Peyer's patch (tissue), 4 donors: ENCODE measurements around the gene KCNIP4. TPM values are rescaled to one million over a fixed set of nuclear protein-coding genes. Genes with fewer than 3 reads are reported as not detected.

ENCODE experiments used
- DNase-seq, 3 donors: peaks; one replicate each; pipeline ENCODE4 v3.0.0-alpha.2; 2017 to 2019
- H3K27ac ChIP-seq, 4 donors: fragments of 200-600 bp; sonication (generic); one replicate each; pipeline ENCODE4 v1.5.1; 2016 to 2019
- H3K27me3 ChIP-seq, 2 donors: fragments of 200-600 bp; sonication (generic); one replicate each; pipeline ENCODE4 v1.5.1; 2019
- H3K36me3 ChIP-seq, 3 donors: fragments of 200-600 bp; sonication (generic); one replicate each; pipeline ENCODE4 v1.5.1; 2016 to 2019
- H3K4me1 ChIP-seq, 4 donors: fragments of 200-600 bp; sonication (generic); one replicate each; pipeline ENCODE4 v1.5.1; 2016 to 2019
- H3K4me3 ChIP-seq, 4 donors: fragments of 200-600 bp; sonication (generic); 1 replicate in 3 of 4; 2 replicates in 1 of 4; pipeline ENCODE4 v1.5.1; 2016 to 2019; ENCODE audit warnings: mild to moderate bottlenecking in 1 of 4
- H3K9me3 ChIP-seq, 4 donors: fragments of 200-600 bp; sonication (generic); one replicate each; pipeline ENCODE4 v1.5.1; 2016 to 2019; ENCODE audit warnings: mild to moderate bottlenecking in 1 of 4
- POLR2A ChIP-seq, 2 donors: fragments of 450-650 bp; IDR thresholded peaks; one replicate each; pipeline ENCODE4 v1.5.1; 2017; ENCODE audit warnings: antibody characterized with exemption in 2 of 2, mild to moderate bottlenecking in 2 of 2, moderate library complexity in 2 of 2
- total RNA-seq, 4 donors: library from RNA; depleted of rRNA; stranded (reverse); fragments of >200 nt; gene quantifications; one replicate each; pipeline ENCODE4 v1.1.0, GENCODE V29; 2016
- TF ChIP-seq, protein P1 (sequence below), 6 experiments: fragments of 450-650 bp in 4 of 6; fragments of 200-600 bp in 2 of 6; sonication (generic) in 1 of 6; IDR thresholded peaks; one replicate each; pipeline ENCODE4 v1.5.1; 2017 to 2019; ENCODE audit warnings: antibody characterized with exemption in 6 of 6, mild to moderate bottlenecking in 3 of 6, moderate library complexity in 1 of 6

Gene KCNIP4
- total RNA-seq, 4 donors from 2014 or later, result 2.8 TPM; not detected in 3

DNA sequence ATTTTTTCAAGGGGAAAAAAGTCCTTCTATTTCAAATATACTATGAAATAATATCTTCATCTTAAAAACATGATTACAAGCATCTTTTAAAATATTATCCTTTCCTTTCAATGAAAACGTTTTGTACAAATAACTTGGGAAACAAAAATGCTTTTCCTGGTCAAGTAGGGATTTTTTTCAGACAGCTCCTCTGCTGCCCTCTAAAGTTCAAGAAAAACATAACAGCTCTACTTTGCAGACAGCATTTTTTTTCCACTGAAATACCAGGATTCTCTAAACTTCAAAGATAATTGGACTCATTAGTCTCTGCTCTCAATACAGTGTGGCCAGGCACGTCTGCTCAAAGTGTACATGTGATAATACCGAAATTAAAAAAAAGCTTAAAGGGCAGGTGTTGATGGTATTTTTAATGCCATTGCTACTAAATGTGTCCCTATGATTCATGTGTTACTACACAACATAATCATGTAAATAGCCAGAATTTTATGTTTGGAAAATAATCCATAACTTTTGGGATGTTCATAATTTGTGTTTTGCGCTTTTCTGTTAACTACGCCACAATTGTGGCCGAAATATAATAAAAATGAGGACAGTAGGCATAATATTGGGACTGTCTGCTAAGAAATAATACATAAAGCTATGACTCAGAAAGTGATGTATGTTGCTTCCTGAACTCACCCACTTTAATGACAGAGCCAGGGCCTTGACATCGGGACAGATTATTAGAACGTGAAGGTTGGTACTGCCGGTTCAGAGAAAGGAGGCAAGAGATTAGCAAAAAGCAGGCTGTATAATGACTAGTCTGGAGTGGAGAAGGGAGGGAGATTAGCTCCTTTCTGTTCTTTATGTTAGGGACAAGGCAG lies 478.9 kb downstream of the KCNIP4 start:
- Histone ChIP-seq H3K4me1 (no peaks in the 10 kb centered on the region), H3K9me3 (no peaks in the 10 kb centered on the region), H3K27me3 (no peaks in the 10 kb centered on the region), H3K36me3 (no peaks in the 10 kb centered on the region), H3K27ac (no peak overlapping the region), H3K4me3 (no peak overlapping the region)
- DNase-seq, result no peak
- no peak for TF ChIP-seq POLR2A (IDR thresholded peaks at IDR 0.05)
- TF ChIP-seq, protein P1, sequence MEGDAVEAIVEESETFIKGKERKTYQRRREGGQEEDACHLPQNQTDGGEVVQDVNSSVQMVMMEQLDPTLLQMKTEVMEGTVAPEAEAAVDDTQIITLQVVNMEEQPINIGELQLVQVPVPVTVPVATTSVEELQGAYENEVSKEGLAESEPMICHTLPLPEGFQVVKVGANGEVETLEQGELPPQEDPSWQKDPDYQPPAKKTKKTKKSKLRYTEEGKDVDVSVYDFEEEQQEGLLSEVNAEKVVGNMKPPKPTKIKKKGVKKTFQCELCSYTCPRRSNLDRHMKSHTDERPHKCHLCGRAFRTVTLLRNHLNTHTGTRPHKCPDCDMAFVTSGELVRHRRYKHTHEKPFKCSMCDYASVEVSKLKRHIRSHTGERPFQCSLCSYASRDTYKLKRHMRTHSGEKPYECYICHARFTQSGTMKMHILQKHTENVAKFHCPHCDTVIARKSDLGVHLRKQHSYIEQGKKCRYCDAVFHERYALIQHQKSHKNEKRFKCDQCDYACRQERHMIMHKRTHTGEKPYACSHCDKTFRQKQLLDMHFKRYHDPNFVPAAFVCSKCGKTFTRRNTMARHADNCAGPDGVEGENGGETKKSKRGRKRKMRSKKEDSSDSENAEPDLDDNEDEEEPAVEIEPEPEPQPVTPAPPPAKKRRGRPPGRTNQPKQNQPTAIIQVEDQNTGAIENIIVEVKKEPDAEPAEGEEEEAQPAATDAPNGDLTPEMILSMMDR (IDR thresholded peaks at IDR 0.05), result peak in 3 of 6 experiments; percentile 19 to 35 (median 21)

DNA sequence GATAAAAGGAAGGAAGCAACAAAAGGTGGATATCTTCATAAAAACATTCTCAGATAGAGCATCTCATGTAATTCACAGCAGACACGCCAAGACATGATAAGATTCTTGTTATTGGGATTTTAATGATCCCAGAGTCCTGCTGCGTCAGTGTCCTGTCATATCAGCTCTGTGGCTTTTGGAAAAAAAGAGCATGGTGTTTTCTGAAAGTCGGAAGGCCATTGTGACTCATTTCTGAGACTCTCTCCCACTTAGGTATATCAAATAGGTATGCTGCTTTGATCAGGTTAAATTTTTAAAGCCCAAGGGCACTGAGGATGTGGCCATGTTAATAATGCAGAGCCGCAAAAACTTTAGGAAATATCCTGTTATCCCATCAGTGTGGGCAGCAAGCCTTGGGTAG lies 481.0 kb downstream of the KCNIP4 start:
- Histone ChIP-seq H3K9me3 (no peaks in the 10 kb centered on the region), H3K4me3 (no peak overlapping the region), H3K4me1 (no peaks in the 10 kb centered on the region), H3K27ac (no peak overlapping the region), H3K36me3 (no peaks in the 10 kb centered on the region), H3K27me3 (no peaks in the 10 kb centered on the region)
- no peak for TF ChIP-seq POLR2A (IDR thresholded peaks at IDR 0.05)
- TF ChIP-seq, protein P1 (IDR thresholded peaks at IDR 0.05), result no peak
- no peak for DNase-seq

DNA sequence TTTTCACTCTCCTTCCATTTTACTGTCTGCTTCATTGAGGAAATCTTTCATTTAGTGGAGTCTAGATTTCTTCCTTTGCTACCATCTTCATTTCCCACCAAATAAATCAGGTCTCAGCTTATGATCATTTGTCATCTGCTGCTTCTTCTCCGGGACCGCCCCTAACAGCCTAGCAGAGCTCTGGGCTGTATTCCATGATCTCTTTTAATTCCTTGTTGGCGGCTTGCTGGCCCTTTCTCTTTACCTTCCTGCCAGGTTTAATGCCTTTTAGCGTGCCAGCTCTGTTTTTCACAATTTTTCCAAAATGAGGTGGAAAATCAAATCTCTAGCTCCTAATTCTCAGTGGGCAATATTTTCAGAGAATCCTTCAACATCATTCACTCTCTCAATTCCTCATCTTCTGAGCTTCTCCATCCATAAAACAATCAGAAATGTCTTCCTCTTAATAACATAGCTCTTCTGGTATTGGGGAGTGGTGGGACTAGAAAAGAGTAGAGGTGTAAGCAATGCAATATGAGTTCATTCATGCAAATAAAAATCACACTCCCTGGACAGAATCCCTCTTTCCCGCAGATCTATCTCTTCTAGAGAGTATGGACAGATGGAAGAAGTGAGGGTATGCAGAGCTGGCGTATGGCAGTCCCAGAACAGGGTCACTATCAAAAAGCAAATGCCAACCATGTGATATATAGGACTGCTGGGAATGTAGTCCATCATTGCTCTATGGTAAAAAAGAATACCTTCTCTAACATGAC lies 491.3 kb downstream of the KCNIP4 start:
- H3K36me3 ChIP-seq, result no peaks in the 10 kb centered on the region
- DNase-seq, result no peak

DNA sequence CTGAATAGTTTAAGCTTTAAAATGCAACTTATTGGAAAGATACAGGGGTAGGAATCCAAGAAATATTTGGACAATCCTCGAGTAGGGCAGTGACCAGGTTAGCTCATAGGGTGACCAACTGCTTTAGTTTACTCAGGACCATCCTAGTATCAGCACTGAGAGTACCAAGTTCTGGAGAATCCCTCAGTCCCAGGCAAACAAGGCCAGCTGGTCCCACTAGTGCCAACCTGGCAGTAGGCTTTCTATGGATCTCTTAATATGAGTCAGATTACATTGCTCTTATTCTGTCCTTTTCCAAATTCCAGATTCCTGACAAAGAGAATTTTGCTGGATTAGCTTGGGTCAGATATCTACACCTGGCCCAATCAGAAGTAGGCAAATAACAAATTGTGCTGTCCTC lies 493.7 kb downstream of the KCNIP4 start:
- TF ChIP-seq, protein P1 (IDR thresholded peaks at IDR 0.05), result no peak
- TF ChIP-seq POLR2A (IDR thresholded peaks at IDR 0.05), result no peak
- H3K27me3 ChIP-seq, result no peaks in the 10 kb centered on the region
- H3K4me1 ChIP-seq, result no peaks in the 10 kb centered on the region
- DNase-seq, result no peak
- H3K36me3 ChIP-seq, result no peaks in the 10 kb centered on the region
- H3K4me3 ChIP-seq, result no peak overlapping the region
- no peaks in the 10 kb centered on the region for H3K9me3 ChIP-seq
- no peak overlapping the region for H3K27ac ChIP-seq

More for the DNA sequence above, 491.3 kb downstream of the KCNIP4 start:
- H3K9me3 ChIP-seq, result no peaks in the 10 kb centered on the region
- no peaks in the 10 kb centered on the region for H3K4me1 ChIP-seq
- H3K27me3 ChIP-seq, result no peaks in the 10 kb centered on the region
- no peak overlapping the region for H3K4me3 ChIP-seq
- TF ChIP-seq, protein P1 (IDR thresholded peaks at IDR 0.05), result no peak
- no peak for TF ChIP-seq POLR2A (IDR thresholded peaks at IDR 0.05)
- no peak overlapping the region for H3K27ac ChIP-seq

DNA sequence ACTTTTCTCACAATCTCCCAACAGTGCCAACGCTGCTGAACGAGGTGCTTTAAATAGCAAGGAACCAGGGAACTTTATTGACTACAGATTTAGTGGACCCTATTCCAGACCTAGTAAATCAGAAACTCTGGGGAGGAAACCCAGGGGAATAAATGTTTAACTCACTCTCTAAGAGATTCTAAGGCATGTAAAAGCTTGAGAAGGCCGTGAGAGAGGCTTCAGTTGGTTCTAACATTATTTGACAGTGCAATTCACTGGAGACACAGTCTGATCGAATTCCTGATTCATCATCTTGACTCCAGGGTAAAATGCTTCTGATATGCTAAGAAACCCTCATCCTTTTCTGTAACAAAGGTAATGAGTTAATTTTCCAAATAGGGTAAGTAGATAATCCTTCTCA lies 494.4 kb downstream of the KCNIP4 start:
- TF ChIP-seq, protein P1 (IDR thresholded peaks at IDR 0.05), result no peak
- TF ChIP-seq POLR2A (IDR thresholded peaks at IDR 0.05), result no peak
- DNase-seq, result no peak
- H3K4me3 ChIP-seq, result no peak overlapping the region
- no peaks in the 10 kb centered on the region for H3K36me3 ChIP-seq
- H3K27ac ChIP-seq, result no peak overlapping the region
- no peaks in the 10 kb centered on the region for H3K27me3 ChIP-seq
- no peaks in the 10 kb centered on the region for H3K4me1 ChIP-seq
- H3K9me3 ChIP-seq, result no peaks in the 10 kb centered on the region
